ENCODE results near the gene CHSY1. TPM values are rescaled to one million over a fixed set of nuclear protein-coding genes. Genes with fewer than 3 reads are reported as not detected.

The CHSY1 gene
- total RNA-seq, 1 experiment from 2014 or later, result 24.5 TPM

- no peak for DNase-seq (ENCODE audit: extremely low read depth, low read depth)
These were observed 111.7 kb downstream of the CHSY1 start for GRCh38 chr15:101139986-101140696.

- DNase-seq (ENCODE audit: extremely low read depth, low read depth), result no peak
These were observed 112.7 kb downstream of the CHSY1 start for GRCh38 chr15:101138913-101139880.

- no peak for DNase-seq (ENCODE audit: extremely low read depth, low read depth)
These were observed 113.7 kb downstream of the CHSY1 start for GRCh38 chr15:101138086-101138660.

GRCh38 chr15:101137312-101137940 is 114.4 kb downstream of the CHSY1 start:
- DNase-seq (ENCODE audit: extremely low read depth, low read depth), result no peak

GRCh38 chr15:101136381-101137268 is 115.2 kb downstream of the CHSY1 start:
- DNase-seq (ENCODE audit: extremely low read depth, low read depth), result no peak

- no peak for DNase-seq (ENCODE audit: extremely low read depth, low read depth)
These were observed 116.2 kb downstream of the CHSY1 start for GRCh38 chr15:101135532-101136166.

- no peak for DNase-seq (ENCODE audit: extremely low read depth, low read depth)
These were observed 117.1 kb downstream of the CHSY1 start for GRCh38 chr15:101134780-101135179.

GRCh38 chr15:101133751-101134261 is 118.0 kb downstream of the CHSY1 start:
- no peak for DNase-seq (ENCODE audit: extremely low read depth, low read depth)

- DNase-seq (ENCODE audit: extremely low read depth, low read depth), result no peak
These were observed 118.7 kb downstream of the CHSY1 start for GRCh38 chr15:101133181-101133460.

- no peak for DNase-seq (ENCODE audit: extremely low read depth, low read depth)
These were observed 119.3 kb downstream of the CHSY1 start for GRCh38 chr15:101132390-101133180.

- DNase-seq (ENCODE audit: extremely low read depth, low read depth), result no peak
These were observed 120.1 kb downstream of the CHSY1 start for GRCh38 chr15:101131489-101132389.

- no peak for DNase-seq (ENCODE audit: extremely low read depth, low read depth)
These were observed 121.9 kb downstream of the CHSY1 start for GRCh38 chr15:101129851-101130380.

- DNase-seq (ENCODE audit: extremely low read depth, low read depth), result no peak
These were observed 123.4 kb downstream of the CHSY1 start for GRCh38 chr15:101128221-101129015.

GRCh38 chr15:101127506-101128076 is 124.3 kb downstream of the CHSY1 start:
- no peak for DNase-seq (ENCODE audit: extremely low read depth, low read depth)

GRCh38 chr15:101126618-101127505 is 125.0 kb downstream of the CHSY1 start:
- no peak for DNase-seq (ENCODE audit: extremely low read depth, low read depth)

Measured in NCI-H460 (cell line).